GM18867 (cell line): ENCODE data around the gene STX1B.
"Not testable (repeated sequence)": the region's sequence is repeated elsewhere in the genome, so short reads cannot be mapped to it uniquely, and the experiment has no call there.

Source experiments
- ATAC-seq: cut with Tn5 transposase; IDR thresholded peaks from one replicate; pipeline ENCODE4 v1.9.1; 2021; ENCODE audit warnings: mild to moderate bottlenecking, moderate library complexity; ENCODE audit not compliant: unreplicated experiment

STX1B gene

GRCh38 chr16:30953511-30954124 is 56.8 kb downstream of the STX1B start:
- no peak for ATAC-seq

- ATAC-seq = no peak
Observed at GRCh38 chr16:30953111-30953510, 57.3 kb downstream of the STX1B start.

- no peak for ATAC-seq
Observed at GRCh38 chr16:30951750-30952149, 58.7 kb downstream of the STX1B start.

- no peak for ATAC-seq
Observed at GRCh38 chr16:30951193-30951592, 59.2 kb downstream of the STX1B start.

GRCh38 chr16:30950516-30951065 is 59.8 kb downstream of the STX1B start:
- ATAC-seq = no peak

GRCh38 chr16:30949650-30950515 is 60.6 kb downstream of the STX1B start:
- ATAC-seq = peak; percentile 40

- ATAC-seq = peak; percentile 64
Observed at GRCh38 chr16:30948667-30949649, 61.5 kb downstream of the STX1B start, which contains the start of gene ORAI3. TSS of gene ORAI3 (plus strand) at chr16:30949068. CDS start at chr16:30949290, 222 bp downstream.

GRCh38 chr16:30947859-30948666 is 62.4 kb downstream of the STX1B start:
- no peak for ATAC-seq

GRCh38 chr16:30947541-30947858 is 62.9 kb downstream of the STX1B start:
- no peak for ATAC-seq

- no peak for ATAC-seq
Observed at GRCh38 chr16:30946671-30947540, 63.5 kb downstream of the STX1B start.

- no peak for ATAC-seq
Observed at GRCh38 chr16:30944352-30944751, 66.1 kb downstream of the STX1B start.

- ATAC-seq = no peak
Observed at GRCh38 chr16:30942426-30942806, 68.0 kb downstream of the STX1B start.

GRCh38 chr16:30941600-30942425 is 68.6 kb downstream of the STX1B start:
- peak; percentile 81 for ATAC-seq

GRCh38 chr16:30939571-30939970 is 70.9 kb downstream of the STX1B start:
- not testable (repeated sequence) for ATAC-seq
